GM12872 (cell line): ENCODE measurements around the gene WWC1.

ENCODE experiments used
- CTCF ChIP-seq: IDR thresholded peaks from 3 replicates; pipeline ENCODE4 v1.5.1; 2011; ENCODE audit warnings: low read depth, mild to moderate bottlenecking, low read length, moderate library complexity; ENCODE audit not compliant: insufficient read depth

Gene WWC1

GRCh38 chr5:168443533-168443932 is 152.1 kb downstream of the WWC1 start:
- no peak for TF ChIP-seq CTCF

GRCh38 chr5:168443950-168444700 is 152.7 kb downstream of the WWC1 start:
- TF ChIP-seq CTCF: no peak

DNA sequence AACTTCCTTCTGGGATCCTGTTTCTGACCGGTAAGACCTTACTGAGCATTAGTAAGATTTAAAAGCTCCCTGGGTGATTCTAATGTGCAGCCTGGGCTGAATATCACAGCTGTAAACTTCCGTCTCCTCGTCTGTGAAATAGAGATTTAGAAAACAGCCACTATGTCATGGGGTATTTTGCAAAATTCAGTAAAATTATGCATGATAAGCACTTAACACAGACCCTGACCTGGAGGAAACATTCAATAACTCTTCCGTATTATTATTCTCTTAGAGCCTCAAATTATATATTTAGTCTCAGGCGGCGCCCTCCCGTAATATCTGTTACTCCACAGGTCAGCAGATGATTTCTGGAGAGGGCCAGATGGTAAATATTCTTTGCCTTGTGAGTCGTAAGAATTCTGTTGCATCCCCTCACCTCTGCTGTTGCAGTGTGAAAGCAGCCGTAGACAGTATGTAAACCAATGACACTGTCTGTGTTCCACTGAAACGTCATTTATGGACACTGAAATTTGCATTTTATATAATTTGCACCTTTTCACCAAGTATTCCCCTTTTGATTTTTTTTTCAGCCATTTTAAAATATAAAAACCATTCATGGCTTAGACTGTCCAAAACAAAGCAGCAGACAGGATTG is 155.7 kb downstream of the WWC1 start:
- TF ChIP-seq CTCF: no peak

DNA sequence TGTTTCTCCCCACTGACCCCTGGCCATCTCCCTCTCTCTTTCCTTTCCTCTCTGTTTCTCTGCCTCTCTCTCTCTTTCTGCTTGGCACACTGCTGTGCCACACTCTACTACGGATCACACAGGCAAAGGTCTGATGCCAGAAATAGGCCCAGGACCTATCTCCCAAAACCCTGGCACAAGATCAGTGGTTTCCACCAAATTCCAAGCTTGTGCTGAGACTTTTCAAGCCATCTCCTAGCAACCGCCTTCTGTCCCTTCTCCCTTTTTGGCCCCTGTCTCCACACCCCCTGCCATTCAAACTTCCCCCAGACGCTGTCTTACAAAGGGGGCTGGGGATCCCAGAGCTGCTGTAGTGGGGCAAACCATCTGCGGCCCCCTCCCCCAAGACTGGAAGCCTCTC is 156.4 kb downstream of the WWC1 start:
- TF ChIP-seq CTCF: no peak

- no peak for TF ChIP-seq CTCF
Measured at GRCh38 chr5:168449166-168449565, 157.7 kb downstream of the WWC1 start.

DNA sequence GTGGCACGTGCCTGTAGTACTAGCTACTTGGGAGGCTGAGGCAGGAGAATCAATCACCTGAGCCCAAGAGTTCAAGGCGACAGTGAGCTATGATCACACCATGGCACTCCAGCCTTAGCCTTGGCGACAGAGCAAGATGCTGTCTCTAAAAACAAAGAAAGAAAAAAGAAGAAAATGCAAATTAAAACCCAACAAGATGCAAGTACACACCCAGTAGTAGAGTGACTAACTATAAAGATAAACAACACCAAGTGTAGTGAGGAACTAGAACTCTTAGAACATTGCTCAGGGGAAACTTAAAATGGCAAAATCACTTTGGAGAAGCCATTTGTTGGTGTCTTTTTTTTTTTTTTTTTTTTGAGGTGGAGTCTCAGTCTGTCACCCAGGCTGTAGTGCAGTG is 160.1 kb downstream of the WWC1 start:
- TF ChIP-seq CTCF: no peak

DNA sequence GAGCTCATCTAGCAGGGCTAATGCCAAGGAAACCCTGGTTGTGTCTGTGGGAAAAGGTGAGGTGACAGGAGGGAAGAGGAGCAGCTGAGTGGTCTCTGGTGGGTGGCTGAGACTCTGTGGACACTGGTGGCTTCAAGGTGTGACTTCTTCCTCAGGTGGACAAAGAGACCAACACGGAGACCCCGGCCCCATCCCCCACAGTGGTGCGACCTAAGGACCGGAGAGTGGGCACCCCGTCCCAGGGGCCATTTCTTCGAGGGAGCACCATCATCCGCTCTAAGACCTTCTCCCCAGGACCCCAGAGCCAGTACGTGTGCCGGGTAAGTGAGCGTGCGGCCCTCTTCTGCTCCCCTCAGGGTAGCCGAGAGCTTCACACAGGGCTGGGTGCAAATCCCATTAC is 163.8 kb downstream of the WWC1 start:
- TF ChIP-seq CTCF: no peak
